CD4-positive, alpha-beta T cell (primary cell): ENCODE measurements around the gene MSI2. TPM values are rescaled to one million over a fixed set of nuclear protein-coding genes. Genes with fewer than 3 reads are reported as not detected.

Experiments used
- ATAC-seq: fragments of 200-7000 bp; cut with Tn5 transposase; one replicate; pipeline ENCODE4 v1.10.0; 2022; ENCODE audit warnings: mild to moderate bottlenecking; ENCODE audit not compliant: poor library complexity
- CTCF ChIA-PET: fragments of 350-600 bp; sonication (Branson Sonifier 250); formaldehyde crosslinking; loops from one replicate; lab custom pipeline; 2021; ENCODE audit warnings: antibody characterized with exemption, inconsistent platforms; lab: Charles Lee
- POLR2A ChIA-PET: fragments of 350-600 bp; sonication (Branson Sonifier 250); formaldehyde crosslinking; loops from one replicate; lab custom pipeline; 2021; ENCODE audit warnings: antibody characterized with exemption, inconsistent platforms; lab: Charles Lee
- DNase-seq, 14 experiments: peaks; one replicate each; pipeline ENCODE4 v3.0.0-alpha.2; 2013 to 2020; ENCODE audit warnings: mixed read lengths in 2 of 14
- H3K27ac ChIP-seq, 2 donors: one replicate each; pipeline versions ENCODE4 v1.5.1 to v1.7.0; 2013; ENCODE audit warnings: low read length in 2 of 2, low read depth in 1 of 2, mild to moderate bottlenecking in 1 of 2
- H3K27me3 ChIP-seq, 2 experiments: 1 replicate in 1 of 2; 2 replicates in 1 of 2; pipeline versions ENCODE4 v1.6.1 to v1.7.0; 2013; ENCODE audit warnings: low read length in 2 of 2, control low read depth in 1 of 2, mild to moderate bottlenecking in 1 of 2, moderate library complexity in 1 of 2; ENCODE audit not compliant: insufficient read depth in 2 of 2, control insufficient read depth in 1 of 2
- H3K36me3 ChIP-seq: one replicate; pipeline ENCODE4 v1.6.1; 2013; ENCODE audit warnings: low read length, control low read depth; ENCODE audit not compliant: insufficient read depth
- H3K4me1 ChIP-seq: one replicate; pipeline ENCODE4 v1.6.1; 2013; ENCODE audit warnings: low read length, control low read depth; ENCODE audit not compliant: insufficient read depth
- H3K4me3 ChIP-seq: one replicate; pipeline ENCODE4 v1.5.1; 2013; ENCODE audit warnings: mild to moderate bottlenecking, low read length, moderate library complexity
- H3K9me3 ChIP-seq, 2 experiments: 1 replicate in 1 of 2; 2 replicates in 1 of 2; pipeline versions ENCODE4 v1.6.1 to v1.7.0; 2013; ENCODE audit warnings: low read length in 2 of 2, mild to moderate bottlenecking in 2 of 2, control low read depth in 1 of 2, moderate library complexity in 1 of 2; ENCODE audit not compliant: control insufficient read depth in 1 of 2, insufficient read depth in 1 of 2
- H3K27ac Mint-ChIP-seq: one replicate; pipeline ENCODE4 v1.8.0; 2020; ENCODE audit warnings: mixed read lengths
- H3K27me3 Mint-ChIP-seq: one replicate; pipeline ENCODE4 v1.8.0; 2021; ENCODE audit warnings: mixed read lengths
- H3K36me3 Mint-ChIP-seq: one replicate; pipeline ENCODE4 v1.8.0; 2021; ENCODE audit warnings: low read depth, mixed read lengths
- H3K4me1 Mint-ChIP-seq: one replicate; pipeline ENCODE4 v1.8.0; 2021; ENCODE audit warnings: low read depth, mixed read lengths
- H3K4me3 Mint-ChIP-seq: one replicate; pipeline ENCODE4 v1.8.0; 2020; ENCODE audit warnings: mild to moderate bottlenecking, mixed read lengths
- H3K9me3 Mint-ChIP-seq: one replicate; pipeline ENCODE4 v1.8.0; 2020; ENCODE audit warnings: mixed read lengths
- CTCF ChIP-seq: fragments of 200-600 bp; IDR thresholded peaks from one replicate; pipeline ENCODE4 v1.8.0; 2022; ENCODE audit warnings: antibody characterized with exemption, mild to moderate bottlenecking
- intact Hi-C, 2 experiments: fragments of 100-400 bp; cut with DNase I in 1 of 2; cut with micrococcal nuclease in 1 of 2; formaldehyde crosslinking; loops; one replicate each; pipeline versions ENCODE4 v1.15.1 to v1.9.0; 2023 to 2025; cut with DNase I, micrococcal nuclease
- total RNA-seq, 174 experiments: library from RNA in 2 of 174; stranded (reverse) in 2 of 174; gene quantifications; one replicate each; pipeline ENCODE4 v1.2.3 and lab custom pipeline; 2021 to 2026

The MSI2 gene
- total RNA-seq, 2 experiments from 2014 or later: 129 to 132 TPM

DNA sequence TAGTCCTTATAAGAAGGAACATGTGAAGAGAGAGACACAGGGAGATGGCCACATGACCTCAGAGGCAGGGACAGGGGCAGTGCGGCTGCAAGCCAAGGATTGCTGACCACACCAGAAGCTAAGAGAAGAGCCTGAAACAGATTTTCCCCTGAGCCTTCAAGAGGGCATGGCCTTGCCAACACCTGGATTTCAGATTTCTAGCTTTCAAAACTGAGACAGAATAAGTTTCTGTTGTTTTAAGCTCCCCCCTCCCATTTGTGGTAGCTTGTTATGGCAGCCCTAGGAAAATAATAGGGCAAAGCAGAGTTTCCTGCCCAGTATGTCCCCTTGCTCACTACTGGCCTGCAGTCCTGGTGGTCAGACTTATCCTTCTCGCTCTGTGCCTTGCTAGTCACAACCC, 284.3 kb downstream of the MSI2 start:
- Histone ChIP-seq H3K27ac (no peak overlapping the region), H3K9me3 (no peaks in the 10 kb centered on the region), H3K4me1 (peaks cover 17% of the 10 kb centered on the region), H3K4me3 (no peak overlapping the region), H3K27me3 (no peaks in the 10 kb centered on the region), H3K36me3 (no peaks in the 10 kb centered on the region)
- Mint-ChIP-seq H3K36me3 (no peaks in the 10 kb centered on the region), H3K9me3 (no peaks in the 10 kb centered on the region), H3K4me3 (no peak overlapping the region), H3K27me3 (no peaks in the 10 kb centered on the region), H3K4me1 (peaks cover 63% of the 10 kb centered on the region), H3K27ac (no peak overlapping the region)
- intact Hi-C loops: no loop called here
- ChIA-PET CTCF (no interaction called here), POLR2A (no interaction called here)
- no peak for TF ChIP-seq CTCF
- DNase-seq (no peak), ATAC-seq (no peak)

DNA sequence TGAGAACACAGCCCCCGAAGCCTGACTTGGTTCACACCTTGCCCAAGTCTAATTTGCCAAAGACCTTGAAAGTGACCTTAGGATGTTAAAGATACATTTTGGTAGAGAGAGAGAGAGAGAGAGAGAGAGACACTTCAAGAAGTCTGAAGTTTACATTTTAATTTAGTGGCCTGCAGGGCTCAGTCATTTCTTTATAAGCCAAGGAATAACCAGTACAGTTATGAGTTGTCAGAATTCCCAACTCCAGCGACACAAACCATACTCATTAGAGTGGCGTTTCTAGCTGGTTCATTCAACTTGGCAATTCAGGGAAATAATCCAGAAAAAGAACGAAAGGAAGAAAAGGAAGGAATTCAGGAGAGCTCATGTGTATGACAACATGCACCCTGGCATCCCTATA, 284.7 kb downstream of the MSI2 start:
- H3K27me3 ChIP-seq: no peaks in the 10 kb centered on the region
- no peaks in the 10 kb centered on the region for H3K9me3 ChIP-seq
- peaks cover 17% of the 10 kb centered on the region for H3K4me1 ChIP-seq
- POLR2A ChIA-PET: no interaction called here
- DNase-seq (no peak), ATAC-seq (no peak)
- Mint-ChIP-seq H3K4me1 (peaks cover 61% of the 10 kb centered on the region), H3K27me3 (no peaks in the 10 kb centered on the region), H3K4me3 (no peak overlapping the region), H3K9me3 (no peaks in the 10 kb centered on the region), H3K36me3 (no peaks in the 10 kb centered on the region), H3K27ac (no peak overlapping the region)
- no peaks in the 10 kb centered on the region for H3K36me3 ChIP-seq
- no peak for TF ChIP-seq CTCF
- intact Hi-C loops: no loop called here
- CTCF ChIA-PET: no interaction called here
- no peak overlapping the region for H3K4me3 ChIP-seq
- no peak overlapping the region for H3K27ac ChIP-seq

DNA sequence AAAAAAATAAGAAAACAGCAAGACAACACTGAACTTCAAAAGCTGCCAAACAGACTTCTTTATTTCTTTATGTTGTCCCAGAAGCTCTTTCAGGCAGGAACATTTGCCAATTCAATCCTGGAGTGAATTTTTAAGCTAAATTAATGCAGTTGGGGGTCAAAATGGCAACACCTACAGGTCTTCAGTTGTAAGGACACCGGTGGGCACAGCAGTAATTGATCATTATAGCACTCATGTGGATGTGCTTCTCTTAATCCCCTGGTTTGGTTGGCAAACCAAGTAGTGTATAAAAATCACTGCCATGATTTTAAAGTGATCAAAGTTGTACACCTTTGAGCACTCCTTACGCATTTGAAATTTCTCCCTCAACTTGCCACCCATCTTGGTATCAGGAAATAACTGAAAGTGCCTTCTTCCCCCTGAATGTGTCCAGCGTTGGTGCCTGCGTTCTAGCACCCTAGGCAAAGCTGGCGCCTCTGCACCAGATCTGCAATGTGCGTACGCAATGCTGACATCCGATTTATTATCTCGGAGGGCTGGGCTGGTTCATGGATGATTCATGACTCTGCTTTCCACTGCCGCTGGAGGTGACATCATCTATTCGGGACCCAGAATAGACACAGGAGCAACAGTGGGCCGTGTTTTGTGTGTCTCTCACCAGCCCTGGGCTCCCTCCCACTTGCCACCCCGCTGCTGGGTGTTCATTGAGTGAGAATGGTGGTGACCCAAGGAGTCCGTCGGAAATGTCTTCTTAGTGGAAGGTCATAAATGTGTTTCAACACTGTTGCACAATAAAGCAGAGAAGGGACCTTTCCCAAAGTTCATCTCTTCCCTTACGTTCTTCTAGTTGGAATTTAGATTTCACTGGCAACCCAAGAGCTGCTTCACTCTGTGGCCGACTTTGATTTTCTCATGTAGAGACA, 285.4 kb downstream of the MSI2 start:
- DNase-seq (no peak), ATAC-seq (no peak)
- CTCF ChIA-PET: no interaction called here
- no peaks in the 10 kb centered on the region for H3K27me3 Mint-ChIP-seq
- no peak overlapping the region for H3K4me3 ChIP-seq
- peaks cover 17% of the 10 kb centered on the region for H3K4me1 ChIP-seq
- POLR2A ChIA-PET: no interaction called here
- no peak overlapping the region for H3K27ac Mint-ChIP-seq
- no peaks in the 10 kb centered on the region for H3K9me3 Mint-ChIP-seq
- H3K4me3 Mint-ChIP-seq: no peak overlapping the region
- H3K27ac ChIP-seq: no peak overlapping the region
- H3K27me3 ChIP-seq: no peaks in the 10 kb centered on the region
- intact Hi-C loops: no loop called here
- TF ChIP-seq CTCF: no peak
- H3K4me1 Mint-ChIP-seq: peaks cover 59% of the 10 kb centered on the region
- H3K36me3 Mint-ChIP-seq: no peaks in the 10 kb centered on the region
- H3K36me3 ChIP-seq: no peaks in the 10 kb centered on the region
- no peaks in the 10 kb centered on the region for H3K9me3 ChIP-seq
